ENCODE results near the gene NEGR1.

GRCh38 chr1:72170246-72170645 is 112.1 kb downstream of the NEGR1 start:
- TF ChIP-seq CTCF (IDR thresholded peaks at IDR 0.05; ENCODE audit: extremely low read depth in 1 of 2, insufficient read depth in 1 of 2, low read depth in 1 of 2, low read length in 2 of 2) (no peak), MAX (IDR thresholded peaks at IDR 0.05; ENCODE audit: insufficient read depth, insufficient read length) (no peak), EZH2 (IDR thresholded peaks at IDR 0.05; ENCODE audit: borderline replicate concordance, low read depth, low read length, severe bottlenecking) (no peak), JUN (IDR thresholded peaks at IDR 0.05; ENCODE audit: borderline replicate concordance, insufficient read depth, insufficient read length, low read depth) (no peak), POLR2A (IDR thresholded peaks at IDR 0.05; ENCODE audit: low read depth, low read length) (no peak)
